AG20443 (cell line): Measurements from ENCODE around the gene STARD7.
"Not testable (repeated sequence)": the region's sequence is repeated elsewhere in the genome, so short reads cannot be mapped to it uniquely, and the experiment has no call there.

ENCODE experiments used
- DNase-seq: peaks from one replicate; pipeline ENCODE4 v3.0.0; 2012; ENCODE audit warnings: low spot score, mixed read lengths

STARD7 gene

DNA sequence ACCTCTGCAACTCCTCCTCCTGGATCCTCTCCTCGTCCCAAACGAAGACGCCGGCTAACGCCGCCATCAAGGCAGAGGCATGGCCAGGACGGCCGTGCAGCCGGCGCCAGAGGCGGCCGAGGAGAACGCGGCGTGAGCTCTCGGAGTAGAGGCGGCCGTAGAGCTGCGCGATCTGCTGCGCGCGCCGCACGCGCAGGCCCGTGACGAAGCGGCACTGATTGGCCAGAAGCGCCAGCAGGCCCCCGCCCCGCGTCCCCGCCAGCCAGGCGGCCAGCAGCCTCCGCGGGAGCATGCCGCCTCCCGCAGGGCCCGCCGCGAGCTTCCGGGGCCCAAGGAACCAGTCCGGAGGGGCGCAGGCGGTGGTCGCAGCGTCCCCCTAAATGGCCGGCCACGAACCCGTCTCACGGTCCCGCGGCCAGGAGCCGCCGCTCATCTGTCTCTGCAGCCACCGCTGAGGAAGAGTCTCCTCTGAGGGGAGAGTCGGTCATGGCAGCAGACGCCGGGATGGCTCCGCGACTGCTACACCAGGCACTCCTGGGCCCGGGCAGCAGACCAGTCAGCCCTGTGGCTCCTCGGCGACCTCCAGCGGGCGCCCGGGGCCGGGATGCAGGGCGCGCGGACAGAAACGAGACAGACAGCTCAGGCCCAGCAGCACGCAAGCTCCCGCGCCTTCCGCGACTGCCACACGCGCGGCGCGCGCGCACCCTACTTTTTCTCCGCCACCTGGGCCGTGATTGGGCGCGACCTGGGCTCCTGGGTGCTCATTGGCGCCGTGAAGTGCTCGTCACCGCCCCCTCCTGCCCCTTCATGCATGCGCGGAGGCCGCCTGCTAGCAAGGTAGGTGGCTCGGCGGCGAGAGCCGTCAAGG lies at the start of gene STARD7:
Gene STARD7 (minus strand): TSS at position 685 of the 868 bp plus-strand sequence. CDS start 393 bp downstream, at position 292.
- peak; percentile 99 for DNase-seq

- not testable (repeated sequence) for DNase-seq
Measured at GRCh38 chr2:96257744-96258143, 49.1 kb upstream of the STARD7 start.

GRCh38 chr2:96256611-96257113 lies 48.0 kb upstream of the STARD7 start:
- no peak for DNase-seq

DNA sequence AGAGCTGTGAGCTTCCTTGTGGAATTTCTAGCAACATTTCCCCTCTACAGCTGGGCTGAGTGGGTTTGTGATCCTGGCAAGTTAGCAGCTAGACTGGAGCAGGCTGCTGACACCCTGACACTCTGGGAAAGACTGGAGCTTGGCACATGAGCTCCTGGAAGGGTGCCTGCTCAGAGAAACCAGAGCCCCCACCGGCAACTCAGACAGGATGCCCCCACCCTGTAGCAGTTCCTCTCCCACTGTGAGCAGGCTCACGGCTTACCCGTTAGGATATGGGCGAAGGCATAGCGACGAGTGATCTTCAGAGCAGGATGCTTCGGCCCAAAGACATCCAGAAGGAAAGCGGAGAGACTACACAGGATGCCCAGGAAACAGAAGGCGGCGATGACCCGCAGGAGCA lies 45.9 kb upstream of the STARD7 start:
- DNase-seq: no peak

- no peak for DNase-seq
Measured at GRCh38 chr2:96253006-96253405, 44.4 kb upstream of the STARD7 start.

GRCh38 chr2:96252526-96252925 lies 43.9 kb upstream of the STARD7 start:
- DNase-seq: no peak

DNA sequence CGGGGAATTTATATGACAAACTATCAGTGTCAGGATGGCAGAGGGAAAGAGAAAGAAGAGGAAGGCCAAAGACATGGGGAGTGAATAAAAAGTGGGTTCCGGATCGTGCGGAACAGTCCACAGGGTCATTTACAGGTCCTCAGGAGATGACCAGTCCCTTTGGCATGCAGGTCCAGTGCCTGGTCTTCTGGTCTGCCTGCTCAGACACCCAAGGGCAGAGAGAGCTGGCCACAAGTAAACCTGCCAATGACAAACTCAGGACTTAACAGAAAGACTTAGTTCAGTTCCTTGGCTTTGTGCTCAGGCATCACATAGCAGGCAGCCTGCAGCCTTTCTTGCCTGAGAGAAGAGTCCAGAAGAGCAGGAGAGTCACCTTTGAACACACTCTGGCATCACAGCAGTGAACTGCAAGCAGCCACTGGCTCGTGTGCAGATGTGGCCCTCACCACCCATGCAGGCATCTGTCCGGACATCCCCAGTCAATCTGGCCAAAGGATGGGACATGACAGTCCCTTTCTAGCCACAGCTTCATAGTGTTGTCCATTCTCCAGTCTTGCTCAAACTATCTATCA lies 43.2 kb upstream of the STARD7 start:
- peak; percentile 94 for DNase-seq

DNA sequence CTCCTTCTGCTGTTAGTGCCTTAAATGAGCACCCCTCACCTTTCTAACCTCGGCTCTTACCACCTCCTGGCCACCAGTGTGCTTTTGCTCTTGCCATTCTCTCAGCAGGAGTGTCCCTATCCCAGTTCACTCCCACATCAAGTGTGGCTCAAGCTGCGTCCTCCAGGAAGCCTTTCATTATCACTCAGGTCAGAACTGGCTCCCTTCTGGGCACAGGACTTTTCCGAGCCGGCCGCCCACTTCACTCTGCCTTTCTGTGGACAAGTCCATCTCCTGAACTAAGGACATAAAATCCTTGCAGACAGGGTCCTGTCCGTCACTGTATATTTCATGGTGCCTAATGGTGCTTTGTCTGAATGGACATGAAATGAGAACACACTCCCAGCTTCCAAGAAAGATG lies 41.6 kb upstream of the STARD7 start:
- no peak for DNase-seq

DNA sequence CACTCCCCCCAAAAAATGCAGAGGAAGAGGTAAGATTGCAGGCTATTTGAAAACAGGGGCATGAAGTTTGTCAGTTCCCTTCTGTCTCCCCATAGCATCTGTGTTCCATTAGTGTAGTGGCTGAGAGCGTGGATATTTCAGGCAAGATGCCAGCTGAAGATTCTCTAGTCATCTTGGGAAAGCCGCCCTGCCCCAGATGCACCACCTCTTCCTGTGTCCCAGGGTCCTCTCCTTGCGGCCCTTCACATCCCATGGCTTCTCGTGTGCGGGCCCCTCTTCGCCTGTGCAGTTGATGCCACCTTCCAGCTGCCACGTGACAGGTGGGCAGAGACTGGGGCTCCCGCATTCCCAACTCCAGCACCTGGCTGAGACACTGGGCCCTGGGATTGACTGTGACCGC lies 41.0 kb upstream of the STARD7 start:
- peak; percentile 89 for DNase-seq

- no peak for DNase-seq
Measured at GRCh38 chr2:96248624-96249023, 40.0 kb upstream of the STARD7 start.

- no peak for DNase-seq
Measured at GRCh38 chr2:96247896-96248295, 39.3 kb upstream of the STARD7 start.

DNA sequence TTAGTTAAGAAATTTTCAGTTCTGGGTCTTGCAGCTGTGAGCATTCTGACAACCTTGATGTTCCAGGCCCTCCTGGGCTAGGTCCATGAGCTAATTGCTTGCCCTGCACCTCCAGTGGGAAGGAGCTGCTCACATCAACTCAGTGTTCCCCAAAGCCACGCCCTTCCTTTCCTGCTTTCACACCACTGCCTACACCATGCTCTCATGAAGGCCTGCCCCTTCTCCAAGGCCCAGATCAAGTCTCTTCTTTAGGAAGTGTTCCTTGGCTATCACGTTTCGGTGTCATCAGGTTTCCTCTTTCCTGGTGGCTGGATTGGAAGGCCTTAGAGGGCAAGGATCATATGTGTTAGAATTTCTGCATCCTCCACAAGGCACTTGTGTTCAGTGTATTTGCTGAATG lies 38.4 kb upstream of the STARD7 start:
- DNase-seq: no peak

- no peak for DNase-seq
Measured at GRCh38 chr2:96245609-96246390, 37.2 kb upstream of the STARD7 start.

- no peak for DNase-seq
Measured at GRCh38 chr2:96243843-96244242, 35.2 kb upstream of the STARD7 start.

- DNase-seq: peak; percentile 81
Measured at GRCh38 chr2:96241900-96242611, 33.4 kb upstream of the STARD7 start.

GRCh38 chr2:96241227-96241626 lies 32.6 kb upstream of the STARD7 start:
- DNase-seq: peak; percentile 1

DNA sequence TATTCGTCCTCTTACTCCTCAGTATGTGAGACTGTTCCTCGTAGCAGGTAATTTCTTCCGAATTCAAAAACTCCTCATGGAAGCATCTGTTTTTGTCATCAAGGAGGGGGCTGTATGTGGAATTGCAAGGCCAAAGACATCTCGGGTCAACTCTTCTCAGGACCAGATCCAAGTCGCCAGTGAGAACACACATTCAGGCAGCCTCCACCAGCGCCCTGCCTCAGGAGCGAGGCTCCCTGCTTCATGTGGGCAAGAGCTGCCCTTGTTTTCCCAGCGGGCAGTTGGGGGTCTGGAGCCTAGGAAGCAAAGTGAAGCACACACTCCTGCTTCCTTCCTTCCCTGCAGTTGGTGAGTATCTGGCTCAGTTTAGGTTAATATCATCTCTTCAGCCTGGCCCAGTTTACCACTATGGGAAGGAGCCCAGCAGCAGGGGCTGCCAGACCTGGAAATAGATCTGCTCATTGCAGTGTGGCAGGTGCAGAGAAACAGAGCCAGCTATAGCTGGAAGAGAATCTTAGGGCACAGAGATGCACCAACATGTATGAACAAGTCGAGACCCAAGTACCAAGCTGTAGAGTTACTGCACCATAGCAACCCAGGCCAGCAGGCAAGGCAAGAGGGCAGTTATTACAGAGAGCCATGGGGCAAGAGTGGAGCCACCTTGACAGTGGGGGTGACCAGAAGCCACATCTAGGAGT lies 31.9 kb upstream of the STARD7 start:
- peak; percentile 2 for DNase-seq

- DNase-seq: peak; percentile 1
Measured at GRCh38 chr2:96239745-96240264, 31.2 kb upstream of the STARD7 start.

DNA sequence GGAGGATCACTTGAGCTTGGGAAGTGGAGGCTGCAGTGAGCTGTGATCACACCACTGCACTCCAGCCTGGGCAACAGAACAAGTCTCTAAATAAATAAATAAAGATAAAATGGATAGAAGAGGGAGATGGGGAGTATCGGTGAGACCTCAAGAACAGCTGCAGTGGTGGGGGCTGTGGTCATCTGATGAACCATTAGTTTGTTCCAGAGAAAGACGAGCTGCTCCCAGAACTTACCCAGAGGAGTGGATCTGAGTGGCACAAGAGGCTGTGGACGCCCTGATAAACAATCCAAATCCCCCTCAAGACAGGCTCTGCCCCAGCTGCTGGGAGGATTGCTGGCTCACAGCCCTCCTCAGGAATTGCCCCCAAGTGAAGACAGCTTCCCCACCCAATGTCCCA lies 30.5 kb upstream of the STARD7 start:
- DNase-seq: peak; percentile 2

GRCh38 chr2:96238266-96238665 lies 29.6 kb upstream of the STARD7 start:
- DNase-seq: no peak

DNA sequence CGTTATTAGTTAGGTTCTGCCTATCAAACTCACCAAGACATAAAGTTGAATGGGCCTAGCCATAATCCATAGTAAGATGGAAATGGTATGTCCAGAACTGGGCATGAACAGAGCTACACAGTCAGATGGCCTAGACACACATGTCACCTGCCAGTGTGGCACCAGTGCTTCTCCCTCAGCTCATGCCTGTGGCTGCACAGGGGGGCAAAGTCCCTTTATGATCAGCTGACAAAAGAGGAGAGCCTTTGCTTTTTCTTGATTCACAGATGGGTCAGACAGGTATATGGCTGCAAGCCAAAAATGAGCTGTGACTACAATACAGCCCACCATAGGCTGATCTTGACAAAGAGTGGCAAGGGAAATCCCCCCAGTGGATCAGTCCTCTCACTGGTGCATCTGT lies 28.3 kb upstream of the STARD7 start:
- DNase-seq: no peak
